Keratinocyte (primary cell): ENCODE data around the gene PTK7.

Experiments used
- CTCF ChIP-seq, 3 experiments: IDR thresholded peaks in 1 of 3; conservative IDR thresholded peaks in 1 of 3; optimal IDR thresholded peaks in 1 of 3; 2 replicates in 2 of 3; 3 replicates in 1 of 3; pipeline versions ENCODE3 to v1.5.1; 2011; ENCODE audit warnings: low read length in 3 of 3, mild to moderate bottlenecking in 3 of 3, moderate library complexity in 2 of 3, control low read depth in 1 of 3, inconsistent platforms in 1 of 3; ENCODE audit not compliant: insufficient read depth in 2 of 3; ENCODE audit errors: extremely low read depth in 1 of 3
- EZH2 ChIP-seq: IDR thresholded peaks from one replicate; pipeline ENCODE4 v1.6.1; 2012; ENCODE audit warnings: inconsistent platforms, mild to moderate bottlenecking, low read length, moderate library complexity

DNA sequence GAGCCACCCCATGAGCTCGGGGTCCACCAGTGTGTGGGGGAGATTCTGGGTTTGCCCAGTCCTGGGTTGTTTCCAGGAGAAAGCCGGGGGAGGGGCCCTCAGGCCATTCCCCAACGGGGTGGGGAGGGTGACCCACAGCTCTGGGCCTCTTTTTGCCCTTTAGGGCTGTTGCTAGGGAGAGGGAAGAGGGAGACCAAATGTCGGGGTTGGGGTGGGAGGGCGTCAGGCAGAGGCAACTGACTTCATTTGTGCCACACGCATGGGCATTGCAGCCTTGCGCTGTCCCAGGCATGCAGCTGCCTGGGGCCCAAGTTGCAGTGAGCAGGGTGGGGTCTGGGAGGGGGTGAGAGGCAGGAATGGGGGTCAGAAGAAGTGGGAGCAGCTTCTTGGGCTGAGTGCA, 103.9 kb downstream of the PTK7 start:
- TF ChIP-seq CTCF (optimal IDR thresholded peaks at IDR 0.05 in 1 of 3, IDR thresholded peaks at IDR 0.05 in 1 of 3, conservative IDR thresholded peaks at IDR 0.05 in 1 of 3; ENCODE audit: extremely low read depth in 1 of 3, insufficient read depth in 2 of 3, low read length in 3 of 3) (no peak), EZH2 (no peak)
